ENCODE measurements around the gene DZIP1. TPM values are rescaled to one million over a fixed set of nuclear protein-coding genes. Genes with fewer than 3 reads are reported as not detected.

The DZIP1 gene
- total and polyA plus RNA-seq, 12 donors, result 2.0 to 7.0 (median 3.6) TPM

DNA sequence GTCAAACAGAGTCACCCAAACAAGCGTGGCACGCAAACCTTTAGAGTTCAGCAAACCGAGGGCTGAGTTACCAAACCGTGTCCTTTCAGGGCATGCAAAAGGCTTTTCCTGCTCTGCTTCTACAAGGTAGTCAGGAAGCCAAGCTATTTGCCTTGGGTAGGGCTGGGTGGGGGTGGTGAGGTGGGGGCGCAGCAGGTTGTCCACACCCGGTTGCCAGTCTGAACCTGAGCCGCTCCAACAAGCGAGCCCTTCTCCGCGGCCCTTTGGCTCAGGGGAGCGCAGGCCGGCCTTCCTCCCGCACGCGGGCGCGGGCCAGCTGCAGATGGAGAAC is 92.3 kb downstream of the DZIP1 start:
- H3K9me3 ChIP-seq, result no peaks in the 10 kb centered on the region
- no peak overlapping the region for H3K27ac ChIP-seq
- TF ChIP-seq, protein P1, sequence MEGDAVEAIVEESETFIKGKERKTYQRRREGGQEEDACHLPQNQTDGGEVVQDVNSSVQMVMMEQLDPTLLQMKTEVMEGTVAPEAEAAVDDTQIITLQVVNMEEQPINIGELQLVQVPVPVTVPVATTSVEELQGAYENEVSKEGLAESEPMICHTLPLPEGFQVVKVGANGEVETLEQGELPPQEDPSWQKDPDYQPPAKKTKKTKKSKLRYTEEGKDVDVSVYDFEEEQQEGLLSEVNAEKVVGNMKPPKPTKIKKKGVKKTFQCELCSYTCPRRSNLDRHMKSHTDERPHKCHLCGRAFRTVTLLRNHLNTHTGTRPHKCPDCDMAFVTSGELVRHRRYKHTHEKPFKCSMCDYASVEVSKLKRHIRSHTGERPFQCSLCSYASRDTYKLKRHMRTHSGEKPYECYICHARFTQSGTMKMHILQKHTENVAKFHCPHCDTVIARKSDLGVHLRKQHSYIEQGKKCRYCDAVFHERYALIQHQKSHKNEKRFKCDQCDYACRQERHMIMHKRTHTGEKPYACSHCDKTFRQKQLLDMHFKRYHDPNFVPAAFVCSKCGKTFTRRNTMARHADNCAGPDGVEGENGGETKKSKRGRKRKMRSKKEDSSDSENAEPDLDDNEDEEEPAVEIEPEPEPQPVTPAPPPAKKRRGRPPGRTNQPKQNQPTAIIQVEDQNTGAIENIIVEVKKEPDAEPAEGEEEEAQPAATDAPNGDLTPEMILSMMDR (IDR thresholded peaks at IDR 0.05), result no peak
- no peaks in the 10 kb centered on the region for H3K36me3 ChIP-seq
- DNase-seq, result no peak
- H3K27me3 ChIP-seq, result peaks cover 12 to 87% (median 78%) of the 10 kb centered on the region in 7 donors
- peaks cover 0 to 20% (median 6%) of the 10 kb centered on the region in 9 donors for H3K4me1 ChIP-seq
- WGBS, 2 donors, result 18 to 24% methylated on average over 17 of the region's 17 CpGs
- ATAC-seq, result no peak
- intact Hi-C loops (cut with DNase I), result no loop called here
- H3K4me3 ChIP-seq, result peak overlapping the region in 6 of 10 donors; percentile 10 to 32 (median 22)

DNA sequence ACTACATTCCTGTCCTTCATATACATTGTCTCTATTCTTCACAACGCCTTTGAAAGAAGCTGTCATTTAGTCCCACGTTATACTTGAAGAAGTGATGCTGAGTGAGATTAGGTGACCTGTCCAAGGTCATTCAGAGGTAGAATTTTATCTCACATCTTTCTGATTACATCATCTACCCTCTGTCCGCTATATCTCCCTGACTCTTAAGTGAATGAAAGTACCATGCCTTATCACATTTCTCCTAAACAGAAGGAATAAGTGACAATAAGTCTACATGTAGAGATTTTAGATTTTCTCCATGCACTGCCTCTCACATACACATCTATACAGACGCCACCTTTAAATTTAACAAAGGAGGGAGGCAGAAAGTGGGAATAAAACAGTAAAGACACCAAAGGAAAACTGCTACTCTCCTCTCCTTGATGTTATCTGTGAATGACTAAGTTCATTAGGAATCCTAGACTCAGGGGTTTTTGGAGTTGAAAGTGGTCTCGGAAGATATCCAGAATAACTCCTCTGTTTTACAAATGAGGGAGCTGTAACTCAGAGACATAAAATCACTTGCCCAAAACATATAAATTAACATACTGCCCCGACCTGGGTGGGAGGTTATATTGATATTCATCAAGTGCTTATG is 96.9 kb downstream of the DZIP1 start:
- Histone ChIP-seq H3K4me1 (peaks cover 0 to 5% (median 0%) of the 10 kb centered on the region in 9 donors), H3K36me3 (no peaks in the 10 kb centered on the region), H3K27me3 (peaks cover 5 to 76% (median 49%) of the 10 kb centered on the region in 7 donors), H3K9me3 (no peaks in the 10 kb centered on the region), H3K27ac (no peak overlapping the region), H3K4me3 (no peak overlapping the region)
- WGBS, 2 donors, result 52 to 58% methylated on average over 6 of the region's 6 CpGs
- intact Hi-C loops (cut with DNase I), result loop anchor here in 1 of 10 donors (10.0 kb wide), 1 partner anchor 287 kb away; no protein-coding TSS in a partner anchor
- ATAC-seq (no peak), DNase-seq (no peak)
- TF ChIP-seq, protein P1 (IDR thresholded peaks at IDR 0.05), result no peak

DNA sequence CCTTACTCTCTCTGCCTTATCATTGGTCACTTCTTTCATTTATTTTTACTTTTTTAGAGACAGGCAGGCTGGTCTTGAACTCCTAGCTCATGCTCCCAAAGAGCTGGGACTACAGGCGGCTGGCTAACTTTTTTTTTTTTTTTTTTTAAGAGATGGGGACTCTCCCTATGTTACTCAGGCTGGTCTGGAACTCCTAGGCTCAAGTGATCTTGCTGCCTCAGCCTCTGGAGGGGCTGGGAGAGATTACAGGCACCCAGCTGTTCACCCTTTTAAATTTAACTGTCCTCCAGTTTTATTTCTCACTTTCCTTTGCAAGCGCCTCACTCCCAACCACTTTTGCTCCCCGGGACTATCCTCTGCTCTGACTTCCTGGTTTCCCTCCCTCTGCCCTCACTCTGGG is 97.6 kb downstream of the DZIP1 start:
- WGBS, 2 donors, result 17 to 46% methylated on average over 2 to 3 of the region's 3 CpGs
- intact Hi-C loops (cut with DNase I), result loop anchor here in 1 of 10 donors (10.0 kb wide), 1 partner anchor 288 kb away; no protein-coding TSS in a partner anchor
- H3K27me3 ChIP-seq, result peaks cover 0 to 69% (median 42%) of the 10 kb centered on the region in 7 donors

DNA sequence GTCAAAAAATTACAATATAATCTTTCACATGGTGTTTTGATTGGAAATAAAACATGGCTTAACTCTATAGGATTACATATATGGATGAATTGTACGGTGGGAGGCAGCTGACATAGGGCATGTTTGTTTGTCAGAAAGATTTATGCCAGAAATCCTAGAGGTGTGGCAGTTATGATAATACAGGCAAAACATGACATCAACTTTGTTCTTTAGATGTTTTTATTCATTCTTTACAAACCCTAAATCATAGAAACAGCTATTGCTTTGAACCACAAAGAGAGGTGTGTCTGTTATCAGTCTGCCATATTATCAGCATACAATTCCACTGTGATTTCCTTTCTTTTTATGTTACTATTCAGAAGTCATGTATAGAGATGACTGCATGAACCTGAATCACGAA is 100.2 kb downstream of the DZIP1 start:
- no peak for DNase-seq
- H3K27me3 ChIP-seq, result peaks cover 0 to 45% (median 17%) of the 10 kb centered on the region in 7 donors
- no peaks in the 10 kb centered on the region for H3K9me3 ChIP-seq
- no peak overlapping the region for H3K4me3 ChIP-seq
- H3K27ac ChIP-seq, result no peak overlapping the region
- peaks cover 0 to 18% (median 10%) of the 10 kb centered on the region in 9 donors for H3K4me1 ChIP-seq
- TF ChIP-seq, protein P1 (IDR thresholded peaks at IDR 0.05), result no peak
- no peaks in the 10 kb centered on the region for H3K36me3 ChIP-seq
- 70 to 78% methylated on average over 2 of the region's 2 CpGs for WGBS, 2 donors
- intact Hi-C loops (cut with DNase I), result loop anchor here in 2 of 10 donors (5.0 to 10.0 kb wide), 2 partner anchors 47 to 291 kb away; no protein-coding TSS in a partner anchor
- ATAC-seq, result no peak

More for the DNA sequence above, 97.6 kb downstream of the DZIP1 start:
- ATAC-seq (no peak), DNase-seq (no peak)
- H3K4me3 ChIP-seq, result no peak overlapping the region
- H3K9me3 ChIP-seq, result no peaks in the 10 kb centered on the region
- TF ChIP-seq, protein P1 (IDR thresholded peaks at IDR 0.05), result no peak
- H3K27ac ChIP-seq, result no peak overlapping the region
- H3K36me3 ChIP-seq, result no peaks in the 10 kb centered on the region
- peaks cover 0 to under 1% (median 0%) of the 10 kb centered on the region in 9 donors for H3K4me1 ChIP-seq

All from heart right ventricle (tissue), 16 donors.